GM12864 (cell line): ENCODE data around the gene SET.
A peak's percentile ranks its signal among the peaks of the same experiment; 100 is the strongest.

Experiments used
- DNase-seq: peaks from one replicate; pipeline ENCODE4 v3.0.0-alpha.2; 2011; ENCODE audit warnings: low read depth
- H3K4me3 ChIP-seq: 2 replicates; pipeline ENCODE4 v1.5.1; 2011; ENCODE audit warnings: mild to moderate bottlenecking, low read depth, low read length, control low read depth
- CTCF ChIP-seq: IDR thresholded peaks from 2 replicates; pipeline ENCODE4 v1.5.1; 2011; ENCODE audit warnings: low read depth, mild to moderate bottlenecking, moderate library complexity, low read length, control low read depth, inconsistent platforms; ENCODE audit errors: missing control alignments

SET gene

DNA sequence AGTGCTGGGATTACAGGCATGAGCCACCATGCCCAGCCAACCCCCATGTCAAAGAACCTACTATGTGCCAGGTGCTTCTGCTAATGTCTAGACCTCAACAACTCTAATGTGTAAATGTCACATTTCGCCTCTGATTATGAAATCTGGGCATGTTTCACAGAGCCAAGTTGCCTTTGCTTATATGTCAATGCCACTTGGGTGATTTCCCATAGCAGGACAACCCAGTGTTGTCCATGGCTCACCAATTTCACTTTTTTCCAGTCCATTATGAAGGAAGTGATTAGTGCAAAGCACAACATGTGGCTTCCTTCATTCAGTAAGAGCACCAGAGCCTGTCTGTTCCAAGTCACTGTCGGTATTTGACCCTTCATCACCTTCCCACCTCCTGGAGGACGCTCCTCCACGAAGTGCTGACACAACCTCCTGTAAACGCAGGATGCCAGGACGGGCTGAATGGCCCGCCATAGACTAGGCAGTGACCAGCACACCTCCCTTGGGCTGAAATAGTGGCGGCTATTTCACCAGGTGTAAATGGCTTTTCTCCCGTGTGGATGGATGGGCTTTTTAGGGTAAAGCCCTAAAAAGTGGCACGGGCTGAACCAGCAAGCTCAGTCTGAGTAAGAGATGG lies 12.3 kb downstream of the SET start:
- TF ChIP-seq CTCF: no peak
- no peak overlapping the region; the same call in 1 of the 2 replicates for H3K4me3 ChIP-seq
- DNase-seq: no peak

DNA sequence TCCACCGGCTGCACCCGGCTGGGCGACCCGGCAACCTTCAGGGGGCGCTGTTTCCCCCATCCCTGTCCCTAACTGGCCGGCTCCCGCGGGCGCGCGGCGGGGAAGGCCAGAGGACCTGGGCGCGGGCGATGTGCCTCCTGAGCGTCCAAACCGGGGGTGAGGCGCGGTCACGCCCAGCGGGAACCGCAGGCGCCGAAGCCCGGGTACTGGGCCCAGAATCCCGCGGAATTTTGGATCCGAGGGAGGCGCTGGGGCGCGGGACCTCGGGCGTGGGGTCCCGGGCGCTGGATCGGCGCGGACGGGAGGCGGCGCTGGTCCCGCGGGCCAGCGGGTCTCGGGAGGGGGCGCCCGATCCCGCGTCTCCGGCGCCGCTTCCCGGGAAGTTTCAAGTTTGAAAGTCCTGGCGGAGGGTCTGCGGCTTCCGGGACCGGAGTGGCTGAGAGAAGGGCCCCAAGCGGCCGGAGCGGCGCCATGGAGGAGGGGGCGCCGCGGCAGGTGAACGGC lies 13.5 kb downstream of the SET start, which contains the start of gene PKN3:
Gene PKN3, plus strand, starts transcription at position 59 of the 504 bp plus-strand sequence. Its CDS starts 413 bp downstream, at position 472.
- peak within 1 kb of the TSS; percentile 66 for H3K4me3 ChIP-seq
- DNase-seq: no peak
- TF ChIP-seq CTCF: peak; percentile 83

DNA sequence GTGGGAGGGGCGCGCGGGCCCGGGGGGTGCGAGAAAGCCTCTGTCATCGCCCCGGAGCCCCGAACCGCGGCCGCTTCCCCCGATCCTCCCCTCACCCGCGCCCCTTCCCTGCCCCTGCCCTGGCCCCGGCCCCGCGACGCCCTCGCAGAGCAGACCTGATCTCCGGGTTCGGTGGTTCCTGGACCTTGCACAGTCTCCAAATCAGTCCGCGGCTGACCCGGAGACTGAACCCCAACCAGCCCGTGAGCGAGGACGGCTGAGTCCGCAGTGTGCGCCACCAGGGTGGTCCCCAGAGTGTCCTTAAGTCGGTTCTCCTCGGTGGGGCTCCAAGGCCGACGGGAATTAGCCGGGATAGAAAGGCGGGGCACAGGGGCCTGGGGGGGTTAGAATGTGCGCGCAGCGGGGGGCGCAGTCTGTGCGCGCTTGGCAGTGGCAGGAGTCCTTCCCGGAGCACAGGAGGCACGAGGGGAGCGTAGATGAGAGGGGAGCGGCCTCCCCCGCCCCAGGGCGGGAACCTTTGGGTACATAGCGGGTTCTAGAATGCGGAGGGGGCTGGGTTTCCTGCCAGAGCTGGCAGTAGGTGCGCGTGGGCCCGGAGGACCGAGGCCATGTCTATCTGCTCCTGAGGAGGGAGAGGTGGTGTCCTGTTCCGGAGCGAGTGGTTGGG lies 14.1 kb downstream of the SET start:
- H3K4me3 ChIP-seq: peak overlapping the region; percentile 66
- no peak for TF ChIP-seq CTCF
- no peak for DNase-seq

DNA sequence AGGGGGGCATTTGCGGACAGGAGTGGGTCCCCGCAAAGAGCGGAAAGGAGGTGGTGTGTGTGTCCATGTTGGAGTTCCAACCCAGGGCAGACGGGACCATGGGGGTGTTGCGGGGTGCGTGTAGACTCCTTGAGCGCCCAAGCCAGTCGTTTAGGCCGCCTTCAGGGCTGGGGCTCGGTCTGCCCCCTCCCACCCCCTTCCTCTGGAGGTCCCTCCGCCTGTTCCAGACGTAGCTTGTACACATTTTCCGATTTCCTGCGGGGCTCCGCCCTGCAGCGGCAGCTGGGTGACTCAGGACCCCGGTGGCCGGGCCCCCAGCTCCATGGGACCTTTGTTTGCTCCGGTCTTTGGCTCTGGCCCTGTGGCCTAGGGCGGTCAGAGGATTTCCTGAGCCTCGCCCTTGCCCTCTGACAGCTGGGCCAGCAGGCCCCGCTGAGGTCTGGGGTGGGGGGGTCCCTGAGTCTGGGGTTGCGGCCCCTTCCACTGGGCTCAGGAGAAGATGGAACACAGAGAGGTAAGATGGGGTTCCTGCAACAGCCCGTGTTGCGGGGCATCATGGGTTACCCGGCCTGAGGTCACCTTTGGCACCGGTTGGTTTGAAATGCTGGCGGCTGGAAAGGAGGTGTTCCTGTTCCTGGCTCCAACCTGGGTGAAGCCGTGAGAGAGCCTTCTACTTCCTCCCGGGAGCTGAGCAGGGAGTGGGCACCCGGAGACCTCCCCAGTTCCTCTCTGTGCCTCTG lies 14.8 kb downstream of the SET start:
- no peak for DNase-seq

DNA sequence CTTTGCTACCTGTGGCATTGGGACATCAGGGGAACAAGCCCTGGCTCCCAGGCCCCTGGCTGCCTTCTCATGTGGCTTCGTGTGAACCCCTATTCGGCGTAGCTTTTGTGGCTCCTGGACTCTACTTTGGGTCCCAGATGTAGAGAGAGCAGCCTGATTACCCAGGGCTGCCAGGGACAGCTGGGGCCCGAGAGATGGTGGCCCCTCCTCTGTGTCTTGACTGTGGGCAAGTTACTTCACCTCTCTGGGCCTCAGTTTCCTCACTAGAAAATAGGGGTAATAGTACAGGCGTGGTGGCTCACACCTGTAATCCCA lies 15.3 kb downstream of the SET start:
- TF ChIP-seq CTCF: no peak
- no peak for DNase-seq
- no peak overlapping the region for H3K4me3 ChIP-seq

More for the DNA sequence above, 14.8 kb downstream of the SET start:
- H3K4me3 ChIP-seq: peak overlapping the region; percentile 66
- TF ChIP-seq CTCF: no peak

DNA sequence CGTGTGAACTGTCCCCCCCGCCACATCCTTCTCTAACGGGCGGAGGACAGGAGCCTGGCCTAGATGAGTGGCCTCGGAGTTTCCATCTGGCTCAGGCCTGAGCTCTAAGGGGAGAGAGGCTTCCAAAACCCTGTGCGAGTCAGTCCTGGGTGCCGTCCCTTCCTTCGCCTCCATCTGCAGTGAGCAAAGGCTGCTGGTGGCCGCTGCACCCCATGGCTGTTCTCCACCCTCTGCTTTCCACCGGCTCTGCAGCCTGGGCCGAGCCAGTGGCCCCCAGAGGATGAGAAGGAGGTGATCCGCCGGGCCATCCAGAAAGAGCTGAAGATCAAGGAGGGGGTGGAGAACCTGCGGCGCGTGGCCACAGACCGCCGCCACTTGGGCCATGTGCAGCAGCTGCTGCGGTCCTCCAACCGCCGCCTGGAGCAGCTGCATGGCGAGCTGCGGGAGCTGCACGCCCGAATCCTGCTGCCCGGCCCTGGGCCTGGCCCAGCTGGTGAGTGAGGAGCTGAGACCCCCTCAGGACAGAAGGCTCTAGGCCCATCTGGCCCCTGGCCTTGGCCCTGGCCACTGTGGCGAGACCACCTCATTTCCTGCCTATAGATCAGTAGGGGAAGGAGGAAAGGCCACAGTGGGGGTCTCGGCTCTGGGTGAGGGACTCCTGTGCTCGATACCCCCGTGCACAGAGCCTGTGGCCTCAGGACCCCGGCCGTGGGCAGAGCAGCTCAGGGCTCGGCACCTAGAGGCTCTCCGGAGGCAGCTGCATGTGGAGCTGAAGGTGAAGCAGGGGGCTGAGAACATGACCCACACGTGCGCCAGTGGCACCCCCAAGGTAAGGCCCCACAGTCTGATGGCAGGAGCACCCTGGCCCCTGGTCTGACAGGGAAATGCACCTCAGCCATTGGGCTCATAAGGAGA lies 16.3 kb downstream of the SET start:
- no peak for DNase-seq

More for the DNA sequence above, 16.3 kb downstream of the SET start:
- no peak for TF ChIP-seq CTCF
- no peak overlapping the region for H3K4me3 ChIP-seq
